ENCODE measurements around the gene SMAD3. TPM values are rescaled to one million over a fixed set of nuclear protein-coding genes. Genes with fewer than 3 reads are reported as not detected.

SMAD3 gene
- total RNA-seq, 1 donor from 2014 or later = 89.3 TPM

DNA sequence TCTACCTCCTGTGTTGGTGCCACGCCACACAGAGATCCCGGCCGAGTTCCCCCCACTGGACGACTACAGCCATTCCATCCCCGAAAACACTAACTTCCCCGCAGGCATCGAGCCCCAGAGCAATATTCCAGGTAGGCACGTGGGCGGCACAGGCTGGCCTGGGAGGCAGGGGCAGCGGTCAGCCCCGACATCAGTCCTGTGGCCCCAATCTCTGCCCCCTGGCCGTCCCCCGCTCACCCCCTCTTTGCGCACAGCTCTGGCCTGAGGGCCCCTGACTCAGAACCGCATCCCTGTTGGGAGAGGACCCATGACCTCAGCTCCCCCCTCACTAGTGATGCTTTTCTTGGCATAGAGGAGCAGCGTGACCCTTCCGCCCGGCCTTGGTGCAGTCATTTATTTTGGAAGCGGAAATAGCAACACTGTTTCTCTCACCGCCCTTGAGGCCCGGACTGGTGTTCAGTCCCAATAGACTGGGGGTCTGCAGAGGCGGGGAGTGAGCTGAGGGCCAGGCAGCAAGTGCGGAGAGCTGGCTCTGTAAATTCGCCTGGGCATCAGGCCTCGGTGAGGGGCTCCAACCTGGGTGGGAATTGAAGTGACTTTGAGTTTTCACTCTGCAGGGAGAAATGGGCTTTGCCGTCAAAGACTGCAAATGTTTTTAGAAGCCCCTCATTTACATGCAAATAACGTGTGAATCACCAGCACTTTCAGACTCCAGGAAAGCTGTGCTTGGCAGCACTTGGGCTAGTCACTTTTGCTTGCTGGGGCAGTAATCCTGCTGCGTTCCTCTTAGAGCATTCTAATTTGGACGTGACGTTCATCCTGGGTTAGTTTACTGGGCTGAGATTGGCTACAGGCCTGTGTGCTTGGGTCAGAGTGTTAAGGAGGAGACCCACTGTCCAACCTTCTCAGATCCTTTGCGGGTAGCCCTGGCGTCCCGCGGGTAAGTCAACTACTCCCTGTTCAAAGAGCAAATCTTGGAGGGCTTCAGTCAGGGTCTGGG lies 100.2 kb downstream of the SMAD3 start:
- Histone ChIP-seq H3K4me3 (peak overlapping the region in 1 of 2 donors; percentile 28), H3K4me1 (peaks cover 12 to 43% of the 10 kb centered on the region in 2 donors), H3K27ac (peak overlapping the region; percentile 70 to 73), H3K9me3 (no peaks in the 10 kb centered on the region), H3K36me3 (peaks cover 8 to 25% of the 10 kb centered on the region in 2 donors), H3K27me3 (no peaks in the 10 kb centered on the region)
- DNase-seq (ENCODE audit: low spot score in 2 of 2) = peak in 1 of 2 donors; percentile 84
- intact Hi-C loops (cut with DNase I) = loop anchor here (1.0 kb wide), 1 partner anchor 15 kb away; no protein-coding TSS in a partner anchor
- TF ChIP-seq, protein P1, sequence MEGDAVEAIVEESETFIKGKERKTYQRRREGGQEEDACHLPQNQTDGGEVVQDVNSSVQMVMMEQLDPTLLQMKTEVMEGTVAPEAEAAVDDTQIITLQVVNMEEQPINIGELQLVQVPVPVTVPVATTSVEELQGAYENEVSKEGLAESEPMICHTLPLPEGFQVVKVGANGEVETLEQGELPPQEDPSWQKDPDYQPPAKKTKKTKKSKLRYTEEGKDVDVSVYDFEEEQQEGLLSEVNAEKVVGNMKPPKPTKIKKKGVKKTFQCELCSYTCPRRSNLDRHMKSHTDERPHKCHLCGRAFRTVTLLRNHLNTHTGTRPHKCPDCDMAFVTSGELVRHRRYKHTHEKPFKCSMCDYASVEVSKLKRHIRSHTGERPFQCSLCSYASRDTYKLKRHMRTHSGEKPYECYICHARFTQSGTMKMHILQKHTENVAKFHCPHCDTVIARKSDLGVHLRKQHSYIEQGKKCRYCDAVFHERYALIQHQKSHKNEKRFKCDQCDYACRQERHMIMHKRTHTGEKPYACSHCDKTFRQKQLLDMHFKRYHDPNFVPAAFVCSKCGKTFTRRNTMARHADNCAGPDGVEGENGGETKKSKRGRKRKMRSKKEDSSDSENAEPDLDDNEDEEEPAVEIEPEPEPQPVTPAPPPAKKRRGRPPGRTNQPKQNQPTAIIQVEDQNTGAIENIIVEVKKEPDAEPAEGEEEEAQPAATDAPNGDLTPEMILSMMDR (IDR thresholded peaks at IDR 0.05) = no peak

DNA sequence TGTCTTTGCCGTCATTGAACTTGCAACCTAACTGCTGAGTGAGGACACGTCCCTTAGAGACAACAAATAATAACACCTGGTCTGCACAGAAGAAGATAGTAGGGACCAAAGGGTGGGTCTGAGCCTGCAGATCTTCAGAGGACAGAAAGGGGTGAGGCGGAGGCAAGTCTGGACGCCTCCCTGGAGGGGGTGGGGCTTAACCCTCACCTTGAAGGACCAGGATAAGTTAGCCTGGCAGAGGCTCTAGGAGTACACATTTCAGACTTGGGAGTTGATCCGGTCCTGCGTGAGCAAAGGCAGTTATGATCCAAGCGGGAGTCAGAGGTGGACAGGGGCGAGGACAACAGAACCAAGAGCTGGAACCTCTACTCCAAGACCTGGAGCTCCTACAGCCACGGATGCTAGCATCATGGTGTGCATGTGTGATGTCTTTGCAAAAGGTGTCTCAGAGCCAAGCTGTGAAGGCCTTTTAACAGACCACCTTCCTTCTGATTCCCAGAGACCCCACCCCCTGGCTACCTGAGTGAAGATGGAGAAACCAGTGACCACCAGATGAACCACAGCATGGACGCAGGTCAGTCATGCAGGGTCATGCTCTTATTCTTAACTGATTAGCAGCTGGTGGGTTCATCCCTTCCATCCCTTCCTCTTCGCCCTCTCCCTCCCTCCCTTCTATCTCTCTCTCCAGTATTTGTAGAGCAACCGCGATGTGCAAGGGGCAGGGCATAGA lies 101.0 kb downstream of the SMAD3 start:
- Histone ChIP-seq H3K4me3 (no peak overlapping the region), H3K4me1 (peaks cover 12 to 43% of the 10 kb centered on the region in 2 donors), H3K27me3 (no peaks in the 10 kb centered on the region), H3K9me3 (no peaks in the 10 kb centered on the region), H3K27ac (peak overlapping the region; percentile 70 to 73), H3K36me3 (peaks cover 12 to 29% of the 10 kb centered on the region in 2 donors)
- TF ChIP-seq, protein P1 (IDR thresholded peaks at IDR 0.05) = no peak
- intact Hi-C loops (cut with DNase I) = no loop called here
- no peak for DNase-seq (ENCODE audit: low spot score in 2 of 2)

DNA sequence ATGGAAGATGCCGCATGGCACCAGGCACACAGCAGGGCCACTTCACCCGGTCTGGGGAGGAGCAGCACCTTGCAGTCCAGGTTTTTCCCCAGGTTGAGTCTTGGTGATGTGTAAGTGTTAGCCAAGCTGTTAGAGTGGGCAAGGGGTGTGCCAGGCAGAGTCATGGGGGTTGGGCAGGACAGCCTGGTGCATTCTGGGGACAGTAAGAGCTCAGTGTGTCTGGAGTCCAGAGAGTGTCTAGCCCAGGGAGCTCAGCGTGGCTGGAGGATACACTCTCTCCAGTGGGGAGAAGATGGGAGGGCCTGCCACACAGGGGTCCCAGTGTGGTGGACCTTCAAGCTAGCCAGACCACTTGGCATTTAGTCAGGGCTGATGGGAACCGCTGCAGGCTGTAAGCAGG lies 101.7 kb downstream of the SMAD3 start:
- Histone ChIP-seq H3K36me3 (peaks cover 12 to 30% of the 10 kb centered on the region in 2 donors), H3K4me1 (peaks cover 12 to 40% of the 10 kb centered on the region in 2 donors)
- DNase-seq (ENCODE audit: low spot score in 2 of 2) = no peak

DNA sequence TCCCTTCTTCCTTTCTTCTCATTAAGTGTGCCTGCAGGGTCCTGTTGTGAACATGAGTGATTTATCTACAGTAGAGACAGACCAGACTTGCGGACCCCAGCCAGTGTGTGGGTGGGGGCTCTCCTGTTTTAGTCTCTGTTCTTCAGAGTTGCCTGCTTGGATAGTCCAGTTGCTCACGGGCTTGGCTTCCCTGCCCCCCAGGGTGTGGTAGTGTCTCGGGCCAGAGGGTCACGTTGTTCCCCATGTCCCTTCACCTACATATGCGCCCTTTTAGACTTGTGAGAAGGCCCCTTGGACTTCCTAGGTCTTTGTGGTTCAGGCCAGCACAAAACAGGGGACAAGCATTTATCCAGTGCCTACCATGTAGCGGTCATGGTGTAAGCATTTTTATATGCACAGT lies 103.3 kb downstream of the SMAD3 start:
- intact Hi-C loops (cut with DNase I) = no loop called here
- H3K4me3 ChIP-seq = no peak overlapping the region
- TF ChIP-seq, protein P1 (IDR thresholded peaks at IDR 0.05) = no peak
- no peak for DNase-seq (ENCODE audit: low spot score in 2 of 2)
- H3K9me3 ChIP-seq = no peaks in the 10 kb centered on the region
- H3K27ac ChIP-seq = no peak overlapping the region
- no peaks in the 10 kb centered on the region for H3K27me3 ChIP-seq
- H3K36me3 ChIP-seq = peaks cover 15 to 37% of the 10 kb centered on the region in 2 donors
- H3K4me1 ChIP-seq = peaks cover 12 to 40% of the 10 kb centered on the region in 2 donors

More for the DNA sequence above, 101.7 kb downstream of the SMAD3 start:
- intact Hi-C loops (cut with DNase I) = no loop called here
- Histone ChIP-seq H3K27me3 (no peaks in the 10 kb centered on the region), H3K9me3 (no peaks in the 10 kb centered on the region), H3K4me3 (no peak overlapping the region), H3K27ac (peak overlapping the region; percentile 3 to 73)
- TF ChIP-seq, protein P1 (IDR thresholded peaks at IDR 0.05) = no peak

DNA sequence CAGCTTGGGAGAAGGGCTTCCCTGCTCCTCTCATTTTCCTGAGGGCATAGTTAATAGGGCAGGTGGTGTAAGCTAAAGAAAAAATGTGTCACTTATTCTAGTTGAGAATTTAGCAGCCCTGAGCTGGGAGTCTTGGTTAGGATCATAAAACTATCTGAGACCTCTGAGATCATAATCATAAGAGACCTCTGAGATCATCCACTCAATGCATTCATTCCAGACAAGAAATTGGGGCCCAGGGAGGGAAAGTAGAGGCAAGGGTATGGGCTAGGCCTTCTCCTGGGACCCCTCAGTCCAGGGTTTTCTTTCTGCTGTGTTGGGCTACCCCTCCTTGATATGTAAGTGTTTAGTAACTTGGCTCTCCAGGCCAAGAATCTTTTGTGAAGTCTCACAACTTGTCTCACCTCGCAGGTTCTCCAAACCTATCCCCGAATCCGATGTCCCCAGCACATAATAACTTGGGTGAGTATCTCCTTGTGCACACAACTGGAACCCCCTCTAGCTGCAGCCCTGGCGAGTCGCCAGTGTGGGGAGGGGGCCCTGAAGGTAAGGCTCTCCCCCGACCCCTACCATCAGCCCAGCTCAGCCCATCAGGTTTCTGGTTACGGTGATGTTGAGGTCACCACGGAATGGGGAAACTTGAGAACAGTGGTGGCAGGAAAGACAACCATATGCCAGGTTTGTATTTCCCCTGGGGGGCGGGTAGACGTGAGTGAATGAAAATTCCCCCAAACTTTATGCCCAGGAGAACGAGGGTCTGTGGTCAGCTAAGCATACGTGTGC lies 104.9 kb downstream of the SMAD3 start:
- no peaks in the 10 kb centered on the region for H3K27me3 ChIP-seq
- TF ChIP-seq, protein P1 (IDR thresholded peaks at IDR 0.05) = no peak
- H3K36me3 ChIP-seq = peaks cover 15 to 37% of the 10 kb centered on the region in 2 donors
- intact Hi-C loops (cut with DNase I) = no loop called here
- H3K9me3 ChIP-seq = no peaks in the 10 kb centered on the region
- no peak for DNase-seq (ENCODE audit: low spot score in 2 of 2)
- H3K27ac ChIP-seq = no peak overlapping the region
- H3K4me1 ChIP-seq = peaks cover 8 to 32% of the 10 kb centered on the region in 2 donors
- H3K4me3 ChIP-seq = no peak overlapping the region
